PC-3 (cell line): ENCODE data around the gene ARHGAP5. TPM values are rescaled to one million over a fixed set of nuclear protein-coding genes. Genes with fewer than 3 reads are reported as not detected.

ENCODE experiments used
- ATAC-seq: fragments of 200-7000 bp; cut with Tn5 transposase; 2 replicates; pipeline ENCODE4 v1.9.1; 2020; ENCODE audit warnings: mild to moderate bottlenecking, moderate library complexity
- BruUV-seq: library from RNA; stranded (reverse); fragments of 400-500 nt; replicated peaks from 2 replicates; lab custom pipeline; 2021; lab: Mats Ljungman, UMichigan
- CTCF ChIA-PET: fragments of 300-600 bp; sonication (Branson Sonifier 250); formaldehyde crosslinking; loops from one replicate; lab custom pipeline; 2022; ENCODE audit warnings: antibody characterized with exemption; lab: Charles Lee
- POLR2A ChIA-PET: fragments of 300-600 bp; sonication (Branson Sonifier 250); formaldehyde crosslinking; loops from one replicate; lab custom pipeline; 2022; ENCODE audit warnings: antibody characterized with exemption; ENCODE audit not compliant: unreplicated experiment; lab: Charles Lee
- DNase-seq: peaks from one replicate; pipeline ENCODE4 v3.0.0-alpha.2; 2015
- H2AFZ ChIP-seq: fragments of 300-600 bp; sonication (generic); 2 replicates; pipeline ENCODE4 v1.6.0; 2016; ENCODE audit warnings: antibody characterized with exemption, low read length
- H3F3A ChIP-seq: fragments of 300-600 bp; sonication (generic); one replicate; pipeline ENCODE4 v1.6.0; 2017; ENCODE audit warnings: antibody characterized with exemption, low read length, control low read depth, mild to moderate bottlenecking; ENCODE audit not compliant: unreplicated experiment
- H3K27ac ChIP-seq: fragments of 300-600 bp; sonication (generic); 2 replicates; pipeline ENCODE4 v1.5.1; 2016; ENCODE audit warnings: mild to moderate bottlenecking, low read length
- H3K27me3 ChIP-seq: fragments of 300-600 bp; sonication (generic); 2 replicates; pipeline ENCODE4 v1.6.1; 2016; ENCODE audit warnings: low read length, mixed read lengths
- H3K36me3 ChIP-seq: fragments of 300-600 bp; sonication (generic); 2 replicates; pipeline ENCODE4 v1.6.1; 2016; ENCODE audit warnings: low read depth, mixed run types, low read length, mixed read lengths
- H3K4me1 ChIP-seq: fragments of 300-600 bp; sonication (generic); 2 replicates; pipeline ENCODE4 v1.5.1; 2016; ENCODE audit warnings: low read length; ENCODE audit not compliant: insufficient read depth
- H3K4me2 ChIP-seq: fragments of 300-600 bp; sonication (generic); 2 replicates; pipeline ENCODE4 v1.6.0; 2016; ENCODE audit warnings: low read length
- H3K4me3 ChIP-seq: fragments of 300-600 bp; sonication (generic); 2 replicates; pipeline ENCODE4 v1.5.1; 2016; ENCODE audit warnings: mild to moderate bottlenecking, low read length, mixed read lengths
- H3K79me2 ChIP-seq: fragments of 300-600 bp; sonication (generic); 2 replicates; pipeline ENCODE4 v1.6.1; 2017; ENCODE audit warnings: low read length, mixed read lengths
- H3K9ac ChIP-seq: fragments of 300-600 bp; sonication (generic); 2 replicates; pipeline ENCODE4 v1.6.0; 2016; ENCODE audit warnings: mild to moderate bottlenecking, low read length
- H3K9me2 ChIP-seq: fragments of 300-600 bp; sonication (generic); replicated peaks from 2 replicates; pipeline ENCODE4 v1.6.1; 2016; ENCODE audit warnings: mixed run types, low read length, mixed read lengths
- H3K9me3 ChIP-seq: fragments of 300-600 bp; sonication (generic); 2 replicates; pipeline ENCODE4 v1.6.1; 2016; ENCODE audit warnings: low read length, mixed read lengths
- H4K20me1 ChIP-seq: fragments of 300-600 bp; sonication (generic); 2 replicates; pipeline ENCODE4 v1.6.1; 2016; ENCODE audit warnings: low read length, mixed read lengths
- CTCF ChIP-seq: fragments of 300-600 bp; sonication (generic); conservative IDR thresholded peaks from 2 replicates; pipeline ENCODE4 v1.5.1; 2017; ENCODE audit warnings: antibody characterized with exemption, low read depth, mild to moderate bottlenecking, low read length
- EZH2 ChIP-seq: fragments of 300-600 bp; sonication (generic); IDR thresholded peaks from one replicate; pipeline ENCODE4 v1.6.1; 2017; ENCODE audit warnings: antibody characterized with exemption, mild to moderate bottlenecking, low read length; ENCODE audit not compliant: unreplicated experiment
- EZH2phosphoT487 ChIP-seq: fragments of 300-600 bp; sonication (generic); IDR thresholded peaks from 2 replicates; pipeline ENCODE4 v1.6.1; 2018; ENCODE audit warnings: mild to moderate bottlenecking, antibody characterized with exemption, low read length, borderline replicate concordance
- intact Hi-C: fragments of 100-400 bp; cut with micrococcal nuclease; formaldehyde crosslinking; loops from 2 replicates; pipeline ENCODE4 v1.9.0; 2023
- total RNA-seq: library from RNA; depleted of rRNA; stranded (reverse); fragments of >200 nt; gene quantifications from 2 replicates; pipeline ENCODE4 v1.2.3, GENCODE V29; 2014

The ARHGAP5 gene
- total RNA-seq, 1 experiment from 2014 or later = 46.4 TPM

GRCh38 chr14:32142754-32143437 is 65.8 kb downstream of the ARHGAP5 start:
- no peak overlapping the region for H3K27ac ChIP-seq
- ATAC-seq (no peak), DNase-seq (no peak)
- H3K27me3 ChIP-seq = no peaks in the 10 kb centered on the region
- H3K36me3 ChIP-seq = peaks cover 22% of the 10 kb centered on the region
- TF ChIP-seq CTCF (no peak), EZH2phosphoT487 (no peak), EZH2 (no peak)
- ChIA-PET POLR2A (no interaction called here), CTCF (no interaction called here)
- H3K4me2 ChIP-seq = no peak overlapping the region
- no peaks in the 10 kb centered on the region for H3F3A ChIP-seq
- intact Hi-C loops = no loop called here
- no peak overlapping the region for H3K4me3 ChIP-seq
- H4K20me1 ChIP-seq = no peaks in the 10 kb centered on the region
- no peaks in the 10 kb centered on the region for H3K9me3 ChIP-seq
- peaks cover 45% of the 10 kb centered on the region for H3K79me2 ChIP-seq
- BruUV-seq = no TSS peak
- no peak overlapping the region for H3K9ac ChIP-seq
- no peak overlapping the region for H2AFZ ChIP-seq
- no peaks in the 10 kb centered on the region for H3K4me1 ChIP-seq
- no peaks in the 10 kb centered on the region for H3K9me2 ChIP-seq

GRCh38 chr14:32150392-32150791 is 73.3 kb downstream of the ARHGAP5 start:
- BruUV-seq = no TSS peak
- no peak for TF ChIP-seq EZH2
- TF ChIP-seq EZH2phosphoT487 = no peak
- TF ChIP-seq CTCF = no peak
- no peaks in the 10 kb centered on the region for H3K4me1 ChIP-seq
- H4K20me1 ChIP-seq = no peaks in the 10 kb centered on the region
- ChIA-PET CTCF (no interaction called here), POLR2A (no interaction called here)
- H3K79me2 ChIP-seq = no peaks in the 10 kb centered on the region
- no peak overlapping the region for H3K4me2 ChIP-seq
- H3K9me2 ChIP-seq = no peaks in the 10 kb centered on the region
- H3K27me3 ChIP-seq = no peaks in the 10 kb centered on the region
- no peak for ATAC-seq
- intact Hi-C loops = no loop called here
- no peak overlapping the region for H3K9ac ChIP-seq
- H3K4me3 ChIP-seq = no peak overlapping the region
- H3F3A ChIP-seq = no peaks in the 10 kb centered on the region
- H2AFZ ChIP-seq = no peak overlapping the region
- H3K27ac ChIP-seq = no peak overlapping the region
- DNase-seq = no peak
- no peaks in the 10 kb centered on the region for H3K9me3 ChIP-seq
- H3K36me3 ChIP-seq = peaks cover 33% of the 10 kb centered on the region

GRCh38 chr14:32166029-32166428 is 88.9 kb downstream of the ARHGAP5 start:
- Histone ChIP-seq H3K9ac (no peak overlapping the region), H3K36me3 (no peaks in the 10 kb centered on the region), H4K20me1 (no peaks in the 10 kb centered on the region), H2AFZ (no peak overlapping the region), H3K9me2 (no peaks in the 10 kb centered on the region), H3K4me1 (no peaks in the 10 kb centered on the region), H3F3A (no peaks in the 10 kb centered on the region), H3K27me3 (no peaks in the 10 kb centered on the region), H3K9me3 (no peaks in the 10 kb centered on the region), H3K4me3 (no peak overlapping the region), H3K79me2 (no peaks in the 10 kb centered on the region), H3K4me2 (no peak overlapping the region), H3K27ac (no peak overlapping the region)
- TF ChIP-seq EZH2phosphoT487 (no peak), CTCF (no peak), EZH2 (no peak)
- ChIA-PET CTCF (no interaction called here), POLR2A (no interaction called here)
- BruUV-seq = no TSS peak
- no peak for DNase-seq
- no peak for ATAC-seq
- intact Hi-C loops = no loop called here
